Ovary (tissue), 9 donors: Measurements from ENCODE around the gene UNC13D. TPM values are rescaled to one million over a fixed set of nuclear protein-coding genes. Genes with fewer than 3 reads are reported as not detected.

Source experiments
- DNase-seq, 5 donors: peaks; one replicate each; pipeline ENCODE4 v3.0.0-alpha.2; 2019 to 2020
- H3K27ac ChIP-seq, 2 donors: fragments of 200-600 bp; one replicate each; pipeline versions ENCODE4 v1.5.1 to v1.8.0; 2019 to 2022
- H3K27me3 ChIP-seq: fragments of 200-600 bp; one replicate; pipeline ENCODE4 v1.8.0; 2022
- H3K36me3 ChIP-seq: fragments of 200-600 bp; sonication (generic); one replicate; pipeline ENCODE4 v1.5.1; 2019
- H3K4me1 ChIP-seq: one replicate; pipeline ENCODE4 v1.8.1; 2013; ENCODE audit warnings: mild to moderate bottlenecking, moderate library complexity; ENCODE audit not compliant: insufficient read depth
- H3K4me3 ChIP-seq: fragments of 200-600 bp; sonication (generic); one replicate; pipeline ENCODE4 v1.5.1; 2017
- H3K9me3 ChIP-seq, 2 donors: fragments of 200-600 bp in 1 of 2; sonication (generic) in 1 of 2; one replicate each; pipeline versions ENCODE4 v1.5.1 to v1.8.1; 2013 to 2019; ENCODE audit warnings: mild to moderate bottlenecking in 1 of 2, moderate library complexity in 1 of 2
- EP300 ChIP-seq: sonication (generic); formaldehyde crosslinking; IDR thresholded peaks from one replicate; pipeline ENCODE4 v1.6.1; 2017; ENCODE audit warnings: antibody characterized with exemption
- POLR2A ChIP-seq: fragments of 450-650 bp; IDR thresholded peaks from one replicate; pipeline ENCODE4 v1.6.1; 2017; ENCODE audit warnings: antibody characterized with exemption, mild to moderate bottlenecking, moderate library complexity
- WGBS, 3 donors: extraction: QIAGEN DNeasy Blood & Tissue Kit in 1 of 3; methylation state at CpG; one replicate each; pipeline versions ENCODE4 v1.1.5 to v1.1.7; 2013 to 2017; 5-methylcytosine and 5-hydroxymethylcytosine counted together
- intact Hi-C, 4 donors: fragments of 100-400 bp; cut with DNase I; formaldehyde crosslinking; loops; one replicate each; pipeline versions ENCODE4 v1.11.0 to v1.15.1; 2022 to 2023
- polyA plus RNA-seq, 2 donors: library from polyadenylated mRNA; stranded (reverse); fragments of 200-250 nt in 1 of 2; fragments of 350-450 nt in 1 of 2; fragmentation: Illumina TruSeq in 1 of 2; extraction: RNeasy Lipid Tissue Mini Kit (QIAGEN cat#74804) in 1 of 2; gene quantifications; one replicate each; pipeline ENCODE4 v1.2.3, GENCODE V29; 2013 to 2014
- total RNA-seq, 7 donors: library from RNA; depleted of rRNA in 2 of 7; stranded (reverse); fragments of >200 nt in 2 of 7; fragmentation: NEBNext Ultra II Directional in 3 of 7; extraction: Animal tissue kit (Norgen Biotek cat#: 25700) in 3 of 7; gene quantifications; one replicate each; pipeline versions ENCODE4 v1.1.0 to v1.2.4, GENCODE V29; 2016 to 2023
- TF ChIP-seq, protein P1 (sequence below), 3 donors: fragments of 450-650 bp in 2 of 3; fragments of 200-600 bp in 1 of 3; IDR thresholded peaks; one replicate each; pipeline versions ENCODE4 v1.5.1 to v1.8.0; 2016 to 2022; ENCODE audit warnings: antibody characterized with exemption in 3 of 3, mild to moderate bottlenecking in 1 of 3
- donor health status: DM: no; HTN: no; CAD: no; lungs with moderate emphysema.
- donor health status: DM: no; HTN: no; CAD: no.
- donor health status: Bipolar disorder and iron deficiency.
- donor health status: DM: yes; HTN: yes; CAD: no.
- donor health status: DM: no; HTN: no; CAD: no.
- donor health status: DM: yes; HTN: yes; CAD: no.

Gene UNC13D
- total and polyA plus RNA-seq, 9 donors, result 8.9 to 24.9 (median 14.1) TPM

DNA sequence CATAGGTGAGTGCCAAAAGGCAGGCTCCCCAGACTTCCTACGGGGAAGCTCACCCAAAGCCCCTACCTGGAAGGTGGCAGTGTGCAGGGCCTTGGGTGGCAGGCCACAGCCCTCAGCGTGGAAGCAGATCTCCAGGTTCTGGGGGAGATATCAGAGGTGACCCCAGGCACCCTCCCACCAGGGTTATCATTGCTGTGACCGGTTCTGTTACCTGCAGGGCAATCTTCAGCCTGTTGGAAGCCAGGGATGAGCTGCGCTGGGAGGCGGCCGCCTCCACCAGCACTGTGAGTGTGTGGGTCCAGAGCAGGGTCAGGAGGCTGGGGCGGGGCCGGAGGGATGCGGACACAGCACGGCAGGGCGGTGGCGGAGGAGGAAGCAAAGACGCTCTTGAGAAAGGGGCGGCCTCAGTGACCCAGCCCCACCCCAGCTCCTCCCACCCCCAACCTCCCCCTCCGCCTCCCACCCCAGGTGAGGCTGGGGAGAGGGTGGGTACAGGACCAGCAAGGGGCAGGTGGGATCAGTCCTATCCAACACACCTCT lies 13.1 kb downstream of the UNC13D start:
- H3K4me3 ChIP-seq, result no peak overlapping the region
- 85 to 87% (median 85%) methylated on average over 15 of the region's 15 CpGs for WGBS, 3 donors
- H3K9me3 ChIP-seq, result no peaks in the 10 kb centered on the region
- no peak overlapping the region for H3K27ac ChIP-seq
- peaks cover 3% of the 10 kb centered on the region for H3K4me1 ChIP-seq
- no peaks in the 10 kb centered on the region for H3K27me3 ChIP-seq
- no peaks in the 10 kb centered on the region for H3K36me3 ChIP-seq
- no peak for DNase-seq
- intact Hi-C loops, result no loop called here
- TF ChIP-seq EP300 (no peak), POLR2A (no peak)
- TF ChIP-seq, protein P1, sequence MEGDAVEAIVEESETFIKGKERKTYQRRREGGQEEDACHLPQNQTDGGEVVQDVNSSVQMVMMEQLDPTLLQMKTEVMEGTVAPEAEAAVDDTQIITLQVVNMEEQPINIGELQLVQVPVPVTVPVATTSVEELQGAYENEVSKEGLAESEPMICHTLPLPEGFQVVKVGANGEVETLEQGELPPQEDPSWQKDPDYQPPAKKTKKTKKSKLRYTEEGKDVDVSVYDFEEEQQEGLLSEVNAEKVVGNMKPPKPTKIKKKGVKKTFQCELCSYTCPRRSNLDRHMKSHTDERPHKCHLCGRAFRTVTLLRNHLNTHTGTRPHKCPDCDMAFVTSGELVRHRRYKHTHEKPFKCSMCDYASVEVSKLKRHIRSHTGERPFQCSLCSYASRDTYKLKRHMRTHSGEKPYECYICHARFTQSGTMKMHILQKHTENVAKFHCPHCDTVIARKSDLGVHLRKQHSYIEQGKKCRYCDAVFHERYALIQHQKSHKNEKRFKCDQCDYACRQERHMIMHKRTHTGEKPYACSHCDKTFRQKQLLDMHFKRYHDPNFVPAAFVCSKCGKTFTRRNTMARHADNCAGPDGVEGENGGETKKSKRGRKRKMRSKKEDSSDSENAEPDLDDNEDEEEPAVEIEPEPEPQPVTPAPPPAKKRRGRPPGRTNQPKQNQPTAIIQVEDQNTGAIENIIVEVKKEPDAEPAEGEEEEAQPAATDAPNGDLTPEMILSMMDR (IDR thresholded peaks at IDR 0.05), result no peak

DNA sequence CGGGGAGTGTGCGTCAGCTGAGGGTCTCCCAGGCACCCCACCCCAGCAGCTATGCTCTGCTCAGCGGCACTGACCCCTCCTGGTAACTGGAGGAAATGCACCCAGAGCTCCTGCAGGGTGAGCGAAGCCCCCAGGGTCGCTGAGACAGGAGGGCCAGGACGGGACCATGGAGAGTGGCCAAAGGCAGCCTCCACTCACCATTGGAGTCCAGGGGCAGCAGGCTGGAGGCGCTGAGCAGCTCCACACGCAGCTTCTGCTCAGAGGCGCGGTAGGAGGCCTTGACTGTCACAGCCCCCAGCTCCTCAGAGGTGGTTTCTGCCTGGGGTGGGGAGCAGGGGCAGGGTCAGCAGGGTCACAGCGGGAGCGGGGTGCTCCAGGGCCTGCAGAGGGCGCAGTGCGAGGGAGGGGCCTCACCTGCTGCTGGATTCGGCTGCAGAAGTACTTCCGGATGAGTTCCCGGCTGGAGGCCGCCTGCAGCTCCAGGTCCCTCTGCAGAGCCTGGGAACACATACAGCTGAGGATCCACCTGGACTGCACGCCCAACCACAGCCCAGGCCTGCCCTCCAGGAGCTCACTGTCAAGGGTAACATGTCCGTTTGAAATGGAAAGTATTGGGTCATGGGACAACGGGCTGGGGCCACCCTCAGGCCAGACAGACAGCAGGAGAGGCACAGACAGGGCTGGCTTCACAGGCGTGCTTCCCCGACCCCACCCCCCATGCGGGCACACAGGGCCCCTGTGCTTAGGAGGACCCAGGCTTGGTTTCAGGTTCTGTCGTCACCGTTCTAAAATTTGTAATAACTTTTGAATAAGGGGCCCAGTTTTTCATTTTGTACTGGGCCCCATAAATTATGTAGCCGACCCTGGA lies 13.8 kb downstream of the UNC13D start:
- H3K9me3 ChIP-seq, result no peaks in the 10 kb centered on the region
- intact Hi-C loops, result no loop called here
- no peak overlapping the region for H3K4me3 ChIP-seq
- no peaks in the 10 kb centered on the region for H3K27me3 ChIP-seq
- no peaks in the 10 kb centered on the region for H3K36me3 ChIP-seq
- 72 to 78% (median 75%) methylated on average over 26 to 27 of the region's 27 CpGs for WGBS, 3 donors
- no peak for DNase-seq
- H3K4me1 ChIP-seq, result peaks cover 3% of the 10 kb centered on the region
- no peak overlapping the region for H3K27ac ChIP-seq
- TF ChIP-seq, protein P1 (IDR thresholded peaks at IDR 0.05), result no peak
- TF ChIP-seq POLR2A, result no peak
- TF ChIP-seq EP300, result no peak

DNA sequence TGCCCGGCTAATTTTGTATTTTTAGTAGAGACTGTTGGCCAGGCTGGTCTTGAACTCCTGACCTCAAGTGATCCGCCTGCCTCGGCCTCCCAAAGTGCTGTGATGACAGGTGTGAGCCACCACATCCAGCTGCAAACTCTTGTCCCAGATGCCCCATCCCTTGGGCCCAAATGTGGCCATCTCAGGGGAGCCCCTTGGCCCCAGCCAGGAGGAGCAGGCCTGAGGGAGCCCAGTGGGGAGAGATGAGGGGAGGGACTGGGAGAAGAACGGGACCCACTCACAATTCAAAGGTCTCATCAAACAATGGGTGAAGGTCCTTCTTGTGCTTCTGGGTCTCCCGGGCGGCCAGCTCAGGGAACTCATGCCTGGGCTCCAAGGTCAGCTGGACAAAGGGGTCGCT lies 14.5 kb downstream of the UNC13D start:
- Histone ChIP-seq H3K9me3 (no peaks in the 10 kb centered on the region), H3K27ac (no peak overlapping the region), H3K4me3 (no peak overlapping the region), H3K27me3 (no peaks in the 10 kb centered on the region), H3K4me1 (peaks cover 3% of the 10 kb centered on the region), H3K36me3 (no peaks in the 10 kb centered on the region)
- 75 to 80% (median 77%) methylated on average over 7 of the region's 7 CpGs for WGBS, 3 donors
- intact Hi-C loops, result no loop called here
- DNase-seq, result no peak
- TF ChIP-seq, protein P1 (IDR thresholded peaks at IDR 0.05), result no peak
- TF ChIP-seq EP300 (no peak), POLR2A (no peak)

DNA sequence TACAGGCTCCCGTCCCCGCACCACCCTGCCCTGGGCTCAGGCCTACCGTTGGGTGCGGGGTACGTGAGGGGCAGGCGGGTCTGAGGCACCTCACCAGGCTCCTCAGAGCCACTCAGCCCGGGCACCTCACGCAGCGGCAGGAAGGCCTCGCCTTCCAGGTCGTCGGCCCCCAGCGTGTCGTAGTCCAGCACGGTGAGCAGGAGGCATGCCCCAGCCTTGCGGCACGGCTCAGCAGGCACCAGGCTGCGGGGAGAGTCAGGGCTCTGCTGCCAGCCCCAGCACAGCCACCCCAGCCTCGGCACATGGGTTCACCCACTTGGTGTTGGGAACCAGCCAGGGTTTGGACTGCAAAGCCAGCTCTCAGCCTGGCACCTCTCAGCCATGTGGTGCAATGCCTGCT lies 15.5 kb downstream of the UNC13D start:
- Histone ChIP-seq H3K27me3 (no peaks in the 10 kb centered on the region), H3K4me3 (no peak overlapping the region), H3K9me3 (no peaks in the 10 kb centered on the region), H3K4me1 (peaks cover 3% of the 10 kb centered on the region), H3K36me3 (no peaks in the 10 kb centered on the region), H3K27ac (no peak overlapping the region)
- WGBS, 3 donors, result 89 to 94% (median 92%) methylated on average over 19 of the region's 19 CpGs
- DNase-seq, result no peak
- intact Hi-C loops, result no loop called here
- TF ChIP-seq, protein P1 (IDR thresholded peaks at IDR 0.05), result no peak
